Esophagus squamous epithelium (tissue), 5 donors: ENCODE measurements around the gene LMO1. TPM values are rescaled to one million over a fixed set of nuclear protein-coding genes. Genes with fewer than 3 reads are reported as not detected.

ENCODE experiments used
- DNase-seq: peaks from one replicate; lab custom pipeline; 2025; lab: John Stamatoyannopoulos, UW
- H3K27ac ChIP-seq, 4 donors: fragments of 200-600 bp; sonication (generic); one replicate each; pipeline ENCODE4 v1.5.1; 2016 to 2019; ENCODE audit warnings: mild to moderate bottlenecking in 1 of 4
- H3K27me3 ChIP-seq, 4 donors: fragments of 200-600 bp; sonication (generic); 1 replicate in 3 of 4; 2 replicates in 1 of 4; pipeline versions ENCODE4 v1.5.1 to v1.6.0; 2017 to 2021; ENCODE audit warnings: antibody characterized with exemption in 1 of 4
- H3K36me3 ChIP-seq, 3 donors: fragments of 200-600 bp; sonication (generic); one replicate each; pipeline ENCODE4 v1.5.1; 2016 to 2019
- H3K4me1 ChIP-seq, 3 donors: fragments of 200-600 bp; sonication (generic); one replicate each; pipeline ENCODE4 v1.5.1; 2017 to 2019
- H3K4me3 ChIP-seq, 4 donors: fragments of 200-600 bp; sonication (generic); 1 replicate in 3 of 4; 2 replicates in 1 of 4; pipeline ENCODE4 v1.5.1; 2016 to 2019; ENCODE audit warnings: mild to moderate bottlenecking in 2 of 4, moderate library complexity in 1 of 4
- H3K9me3 ChIP-seq, 3 donors: fragments of 200-600 bp; sonication (generic); one replicate each; pipeline ENCODE4 v1.5.1; 2016 to 2019
- POLR2A ChIP-seq, 4 donors: fragments of 450-650 bp; IDR thresholded peaks; one replicate each; pipeline ENCODE4 v1.6.1; 2017; ENCODE audit warnings: antibody characterized with exemption in 4 of 4, mild to moderate bottlenecking in 4 of 4, moderate library complexity in 3 of 4
- WGBS, 2 donors: methylation state at CpG; one replicate each; pipeline ENCODE4 v1.1.5; 2018; 5-methylcytosine and 5-hydroxymethylcytosine counted together
- intact Hi-C: fragments of 100-400 bp; cut with DNase I; formaldehyde crosslinking; loops from one replicate; pipeline ENCODE4 v1.15.0; 2022
- total RNA-seq, 4 donors: library from RNA; depleted of rRNA; stranded (reverse); fragments of >200 nt; gene quantifications; one replicate each; pipeline ENCODE4 v1.1.0, GENCODE V29; 2016
- TF ChIP-seq, protein P1 (sequence below), 6 experiments: fragments of 450-650 bp in 4 of 6; fragments of 200-600 bp in 2 of 6; sonication (generic) in 2 of 6; IDR thresholded peaks; one replicate each; pipeline ENCODE4 v1.5.1; 2016 to 2019; ENCODE audit warnings: antibody characterized with exemption in 6 of 6, mild to moderate bottlenecking in 4 of 6, moderate library complexity in 4 of 6
- donor health status: DM: yes; HTN: yes; CAD: no.

LMO1 gene
- total RNA-seq, 4 donors from 2014 or later = not detected

GRCh38 chr11:8288824-8289491 is 25.3 kb upstream of the LMO1 start:
- WGBS, 2 donors = 79 to 92% methylated on average over 11 to 12 of the region's 13 CpGs
- peaks cover 0 to 13% (median 0%) of the 10 kb centered on the region in 3 donors for H3K4me1 ChIP-seq
- no peaks in the 10 kb centered on the region for H3K36me3 ChIP-seq
- TF ChIP-seq, protein P1, sequence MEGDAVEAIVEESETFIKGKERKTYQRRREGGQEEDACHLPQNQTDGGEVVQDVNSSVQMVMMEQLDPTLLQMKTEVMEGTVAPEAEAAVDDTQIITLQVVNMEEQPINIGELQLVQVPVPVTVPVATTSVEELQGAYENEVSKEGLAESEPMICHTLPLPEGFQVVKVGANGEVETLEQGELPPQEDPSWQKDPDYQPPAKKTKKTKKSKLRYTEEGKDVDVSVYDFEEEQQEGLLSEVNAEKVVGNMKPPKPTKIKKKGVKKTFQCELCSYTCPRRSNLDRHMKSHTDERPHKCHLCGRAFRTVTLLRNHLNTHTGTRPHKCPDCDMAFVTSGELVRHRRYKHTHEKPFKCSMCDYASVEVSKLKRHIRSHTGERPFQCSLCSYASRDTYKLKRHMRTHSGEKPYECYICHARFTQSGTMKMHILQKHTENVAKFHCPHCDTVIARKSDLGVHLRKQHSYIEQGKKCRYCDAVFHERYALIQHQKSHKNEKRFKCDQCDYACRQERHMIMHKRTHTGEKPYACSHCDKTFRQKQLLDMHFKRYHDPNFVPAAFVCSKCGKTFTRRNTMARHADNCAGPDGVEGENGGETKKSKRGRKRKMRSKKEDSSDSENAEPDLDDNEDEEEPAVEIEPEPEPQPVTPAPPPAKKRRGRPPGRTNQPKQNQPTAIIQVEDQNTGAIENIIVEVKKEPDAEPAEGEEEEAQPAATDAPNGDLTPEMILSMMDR (IDR thresholded peaks at IDR 0.05) = no peak
- no peak for TF ChIP-seq POLR2A (IDR thresholded peaks at IDR 0.05)
- no peak overlapping the region for H3K27ac ChIP-seq
- no peaks in the 10 kb centered on the region for H3K9me3 ChIP-seq
- no peak overlapping the region for H3K4me3 ChIP-seq
- DNase-seq = no peak
- peaks cover 0 to 14% (median 0%) of the 10 kb centered on the region in 4 donors for H3K27me3 ChIP-seq
- intact Hi-C loops = no loop called here

- DNase-seq = no peak
- H3K36me3 ChIP-seq = no peaks in the 10 kb centered on the region
- H3K27me3 ChIP-seq = peaks cover 0 to 20% (median 0%) of the 10 kb centered on the region in 4 donors
- 57 to 80% methylated on average over 2 of the region's 3 CpGs for WGBS, 2 donors
- no peak overlapping the region for H3K4me3 ChIP-seq
- H3K4me1 ChIP-seq = peaks cover 0 to 20% (median 5%) of the 10 kb centered on the region in 3 donors
- no peak overlapping the region for H3K27ac ChIP-seq
- intact Hi-C loops = no loop called here
- no peaks in the 10 kb centered on the region for H3K9me3 ChIP-seq
- no peak for TF ChIP-seq POLR2A (IDR thresholded peaks at IDR 0.05)
- TF ChIP-seq, protein P1 (IDR thresholded peaks at IDR 0.05) = no peak
Observed at GRCh38 chr11:8288166-8288772, 24.6 kb upstream of the LMO1 start.

- Histone ChIP-seq H3K4me1 (peaks cover 0 to 25% (median 8%) of the 10 kb centered on the region in 3 donors), H3K9me3 (no peaks in the 10 kb centered on the region), H3K27me3 (peaks cover 0 to 19% (median 0%) of the 10 kb centered on the region in 4 donors), H3K27ac (no peak overlapping the region), H3K36me3 (no peaks in the 10 kb centered on the region), H3K4me3 (no peak overlapping the region)
- TF ChIP-seq, protein P1 (IDR thresholded peaks at IDR 0.05) = no peak
- no peak for TF ChIP-seq POLR2A (IDR thresholded peaks at IDR 0.05)
- intact Hi-C loops = no loop called here
- DNase-seq = no peak
Observed at GRCh38 chr11:8287703-8288102, 24.0 kb upstream of the LMO1 start.

DNA sequence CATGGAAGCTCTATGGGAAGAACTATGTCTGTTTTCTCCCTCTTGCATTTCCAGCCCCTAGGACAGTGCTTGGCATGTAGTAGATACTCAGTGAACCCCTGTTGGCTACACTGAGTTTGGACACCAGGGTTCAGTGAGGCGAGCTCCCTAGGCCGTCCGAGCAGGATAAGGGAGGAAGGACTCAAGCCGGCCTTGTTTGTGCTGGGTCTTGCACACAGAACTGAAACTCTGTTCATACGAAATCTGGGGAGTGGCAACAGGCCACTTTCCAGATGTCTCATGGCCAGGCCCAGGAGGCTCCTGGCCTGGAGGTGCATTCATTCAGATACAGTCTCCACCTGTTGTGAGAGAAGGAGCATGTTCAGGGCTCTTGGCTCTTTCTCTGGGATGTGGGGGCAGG is 23.6 kb upstream of the LMO1 start:
- DNase-seq = no peak
- Histone ChIP-seq H3K27me3 (peaks cover 0 to 17% (median 0%) of the 10 kb centered on the region in 4 donors), H3K4me1 (peaks cover 0 to 27% (median 8%) of the 10 kb centered on the region in 3 donors), H3K36me3 (no peaks in the 10 kb centered on the region), H3K9me3 (no peaks in the 10 kb centered on the region), H3K27ac (no peak overlapping the region), H3K4me3 (no peak overlapping the region)
- intact Hi-C loops = no loop called here
- no CpG with 5 or more reads among the region's 5 CpGs for WGBS, 2 donors
- TF ChIP-seq, protein P1 (IDR thresholded peaks at IDR 0.05) = no peak

GRCh38 chr11:8286886-8287285 is 23.2 kb upstream of the LMO1 start:
- Histone ChIP-seq H3K36me3 (no peaks in the 10 kb centered on the region), H3K4me1 (peaks cover 0 to 27% (median 8%) of the 10 kb centered on the region in 3 donors), H3K4me3 (no peak overlapping the region), H3K27me3 (peaks cover 0 to 13% (median 0%) of the 10 kb centered on the region in 4 donors), H3K27ac (no peak overlapping the region), H3K9me3 (no peaks in the 10 kb centered on the region)
- no peak for DNase-seq
- intact Hi-C loops = no loop called here
- TF ChIP-seq, protein P1 (IDR thresholded peaks at IDR 0.05) = no peak
- TF ChIP-seq POLR2A (IDR thresholded peaks at IDR 0.05) = no peak
- 59 to 64% methylated on average over 2 of the region's 2 CpGs for WGBS, 2 donors
